Epithelial cell of umbilical artery (primary cell): ENCODE measurements around the gene OTUD1. TPM values are rescaled to one million over a fixed set of nuclear protein-coding genes. Genes with fewer than 3 reads are reported as not detected.

Experiments
- total RNA-seq: library from RNA; depleted of rRNA; stranded (reverse); fragments of >200 nt; gene quantifications from 2 replicates; pipeline ENCODE4 v1.2.3, GENCODE V29; 2014

Gene OTUD1, protein sequence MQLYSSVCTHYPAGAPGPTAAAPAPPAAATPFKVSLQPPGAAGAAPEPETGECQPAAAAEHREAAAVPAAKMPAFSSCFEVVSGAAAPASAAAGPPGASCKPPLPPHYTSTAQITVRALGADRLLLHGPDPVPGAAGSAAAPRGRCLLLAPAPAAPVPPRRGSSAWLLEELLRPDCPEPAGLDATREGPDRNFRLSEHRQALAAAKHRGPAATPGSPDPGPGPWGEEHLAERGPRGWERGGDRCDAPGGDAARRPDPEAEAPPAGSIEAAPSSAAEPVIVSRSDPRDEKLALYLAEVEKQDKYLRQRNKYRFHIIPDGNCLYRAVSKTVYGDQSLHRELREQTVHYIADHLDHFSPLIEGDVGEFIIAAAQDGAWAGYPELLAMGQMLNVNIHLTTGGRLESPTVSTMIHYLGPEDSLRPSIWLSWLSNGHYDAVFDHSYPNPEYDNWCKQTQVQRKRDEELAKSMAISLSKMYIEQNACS
- total RNA-seq: 4.2 and 7.9 TPM in 2 replicates

DNA sequence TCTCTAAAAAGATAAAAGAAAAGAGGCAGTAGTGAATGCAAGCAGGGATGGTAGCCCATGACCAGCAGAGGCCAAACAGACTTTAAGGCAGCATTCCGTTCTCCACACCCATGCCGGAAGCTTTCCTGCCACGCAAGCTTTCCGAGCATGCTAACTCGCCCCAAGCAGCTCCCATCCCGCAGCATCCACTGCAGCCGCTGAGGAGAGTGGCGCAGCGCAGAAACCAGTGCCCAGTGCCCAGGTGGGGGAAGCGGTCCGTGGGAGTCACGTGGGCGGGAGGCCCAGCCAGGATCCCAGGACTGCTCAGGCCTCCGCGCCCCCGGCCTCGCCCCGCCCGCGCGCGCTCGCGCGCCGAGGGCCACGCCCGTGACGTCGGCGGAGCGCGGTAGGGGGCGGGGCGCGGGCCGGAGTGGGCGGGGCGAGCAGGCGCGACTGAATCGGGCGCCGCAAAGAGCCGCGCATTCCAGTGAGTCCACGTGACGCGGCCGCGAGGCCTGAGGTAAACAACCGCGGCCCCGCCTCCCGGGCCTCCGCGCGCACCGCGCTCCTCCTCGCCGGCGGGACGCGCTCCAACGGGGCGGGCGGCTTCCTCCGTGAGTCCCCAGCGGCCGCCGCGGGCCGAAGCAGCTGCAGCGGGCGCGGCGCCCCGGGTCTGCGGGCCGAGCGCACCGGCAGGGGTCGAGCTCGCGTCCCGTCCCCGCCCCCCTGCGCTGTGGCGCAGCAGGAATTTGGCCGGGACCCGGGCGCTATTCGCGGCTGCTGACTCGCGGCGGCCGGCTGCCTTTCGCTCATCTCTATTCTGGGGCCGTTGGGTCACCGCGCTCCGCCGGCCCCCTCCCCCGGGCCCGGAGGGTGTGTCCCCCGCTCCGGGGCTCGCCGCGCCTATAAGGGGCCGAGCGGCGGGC, at the start of gene OTUD1:
TSS of gene OTUD1 (plus strand) at position 529 of the 905 bp plus-strand sequence. CDS start 383 bp downstream, outside the sequence.

Other genes with a start within 250 kb of the OTUD1 start
- not detected in 2 replicates for gene PTF1A, start 246.8 kb upstream of the OTUD1 start, total RNA-seq
- under 0.01 TPM in 1 of 2 replicates, not detected in the other for gene C10orf67, start 94.3 kb upstream of the OTUD1 start, total RNA-seq